ENCODE results near the gene MLPH. TPM values are rescaled to one million over a fixed set of nuclear protein-coding genes. Genes with fewer than 3 reads are reported as not detected.

The MLPH gene
- total RNA-seq, 1 donor from 2014 or later: 222 TPM

- DNase-seq (ENCODE audit: low spot score): no peak
These were observed 55.1 kb downstream of the MLPH start for GRCh38 chr2:237542001-237542704.

- DNase-seq (ENCODE audit: low spot score): no peak
These were observed 59.2 kb downstream of the MLPH start for GRCh38 chr2:237546040-237546875.

GRCh38 chr2:237546876-237547395, 59.9 kb downstream of the MLPH start:
- no peak for DNase-seq (ENCODE audit: low spot score)

DNA sequence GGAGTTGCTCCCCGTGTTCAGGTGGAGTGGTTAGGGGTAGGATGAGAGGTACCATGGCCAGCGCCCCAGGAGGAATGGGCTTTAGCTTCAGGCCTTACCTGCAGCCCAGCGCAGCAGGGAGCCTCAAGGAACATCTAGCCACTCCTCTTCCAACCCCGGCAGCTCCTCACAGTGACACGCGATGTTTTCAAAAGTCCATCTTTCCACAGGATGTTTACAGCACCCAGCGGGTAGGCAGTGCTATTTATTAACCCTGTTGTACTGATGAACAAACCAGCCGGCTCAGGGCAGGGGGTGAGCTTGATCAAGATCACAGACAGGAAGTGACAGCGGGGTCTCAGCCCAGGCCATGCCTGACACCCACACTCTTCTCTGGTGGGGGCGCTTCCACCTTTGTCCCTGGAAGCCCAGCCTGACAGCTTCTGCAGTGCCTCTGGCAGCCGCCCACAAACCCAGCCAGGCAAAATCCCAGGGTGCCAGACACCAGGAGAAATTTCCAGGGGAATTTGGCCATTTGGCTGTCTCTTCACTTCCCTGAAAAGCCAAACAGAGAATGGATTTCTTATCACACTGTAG, 60.9 kb downstream of the MLPH start:
- DNase-seq (ENCODE audit: low spot score): no peak

GRCh38 chr2:237549216-237549615, 62.2 kb downstream of the MLPH start:
- DNase-seq (ENCODE audit: low spot score): no peak

GRCh38 chr2:237549643-237550415, 62.8 kb downstream of the MLPH start:
- no peak for DNase-seq (ENCODE audit: low spot score)

DNA sequence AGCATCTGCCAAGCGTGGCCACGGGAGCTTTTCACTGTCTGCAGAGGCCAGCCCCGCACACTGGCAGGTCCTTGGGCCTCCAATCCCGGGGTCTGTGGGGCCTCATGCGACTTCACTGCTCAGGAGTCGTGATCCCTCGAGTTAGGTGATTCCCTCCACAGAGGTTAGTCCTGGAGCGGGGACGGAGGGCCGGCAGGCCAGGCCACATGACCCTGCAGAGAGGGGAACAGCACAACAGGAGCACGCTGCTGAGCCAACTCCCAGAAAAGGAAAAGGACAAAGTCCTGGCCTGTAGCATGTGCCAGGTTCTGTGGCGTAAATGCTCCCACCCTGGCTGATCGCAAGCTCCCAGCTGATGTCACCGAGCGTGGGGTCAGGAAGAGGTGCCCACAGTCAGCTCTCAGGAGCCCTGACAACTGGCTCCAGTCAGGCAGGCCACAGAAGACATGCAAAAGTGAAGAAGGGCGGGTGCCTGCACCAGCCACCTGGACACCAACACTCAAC, 64.1 kb downstream of the MLPH start:
- DNase-seq (ENCODE audit: low spot score): peak; percentile 39

GRCh38 chr2:237552908-237553307, 65.9 kb downstream of the MLPH start:
- no peak for DNase-seq (ENCODE audit: low spot score)

DNA sequence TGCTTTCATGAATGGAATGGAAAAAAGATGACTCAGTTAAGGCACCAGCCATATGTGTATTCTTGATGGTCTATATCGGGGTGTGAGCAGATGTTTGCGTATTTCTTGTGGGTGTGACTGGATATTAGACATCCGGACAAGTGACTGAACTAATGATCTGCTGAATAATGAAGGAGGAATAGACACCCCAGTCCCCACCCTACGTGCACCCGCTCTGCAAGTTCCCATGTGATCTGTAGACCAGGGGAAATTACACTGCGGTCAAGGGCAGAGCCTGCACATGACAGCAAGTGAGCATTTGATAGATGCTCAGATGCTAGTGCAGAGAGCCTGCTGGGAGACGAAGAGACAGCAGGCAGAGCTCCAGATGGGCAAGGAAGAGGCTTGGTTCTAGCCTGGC, 66.9 kb downstream of the MLPH start:
- no peak for DNase-seq (ENCODE audit: low spot score)

- DNase-seq (ENCODE audit: low spot score): no peak
These were observed 68.5 kb downstream of the MLPH start for GRCh38 chr2:237555560-237555959.

DNA sequence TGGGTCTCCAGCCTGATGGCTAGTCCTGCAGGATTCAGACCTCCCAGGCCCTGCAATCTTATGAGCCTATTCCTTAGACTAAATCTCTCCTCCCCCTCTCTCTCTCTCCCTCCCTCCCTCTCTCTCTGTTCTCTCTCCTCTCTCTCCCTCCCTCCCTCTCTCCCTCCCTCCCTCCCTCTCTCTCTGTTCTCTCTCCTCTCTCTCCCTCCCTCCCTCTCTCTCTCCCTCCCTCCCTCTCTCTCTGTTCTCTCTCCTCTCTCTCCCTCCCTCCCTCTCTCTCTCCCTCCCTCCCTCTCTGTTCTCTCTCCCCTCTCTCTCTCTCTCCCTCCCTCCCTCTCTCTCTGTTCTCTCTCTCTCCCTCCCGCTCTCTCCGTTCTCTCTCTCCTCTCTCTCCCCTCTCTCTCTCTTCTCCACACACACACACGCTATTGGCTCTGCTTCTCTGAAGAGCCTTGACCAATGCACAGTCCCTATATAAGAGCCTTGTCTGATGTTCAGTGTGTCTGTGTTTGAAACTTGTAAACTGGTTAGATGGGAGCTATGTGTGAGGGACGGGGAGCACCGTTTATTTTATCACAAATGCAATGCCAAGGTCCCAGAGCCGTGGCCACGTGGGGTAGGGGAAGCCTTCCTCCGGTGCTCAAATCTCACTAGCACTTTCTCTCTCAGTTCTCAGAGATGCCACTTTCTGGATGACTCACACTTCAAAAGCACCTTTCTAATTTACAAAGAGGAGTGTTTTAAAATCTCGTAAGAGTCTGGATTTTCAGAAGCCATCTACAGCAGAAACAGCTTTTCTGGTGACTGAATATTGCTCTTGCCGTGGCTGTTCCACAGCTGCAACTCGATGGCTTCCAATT, 70.0 kb downstream of the MLPH start:
- no peak for DNase-seq (ENCODE audit: low spot score)

DNA sequence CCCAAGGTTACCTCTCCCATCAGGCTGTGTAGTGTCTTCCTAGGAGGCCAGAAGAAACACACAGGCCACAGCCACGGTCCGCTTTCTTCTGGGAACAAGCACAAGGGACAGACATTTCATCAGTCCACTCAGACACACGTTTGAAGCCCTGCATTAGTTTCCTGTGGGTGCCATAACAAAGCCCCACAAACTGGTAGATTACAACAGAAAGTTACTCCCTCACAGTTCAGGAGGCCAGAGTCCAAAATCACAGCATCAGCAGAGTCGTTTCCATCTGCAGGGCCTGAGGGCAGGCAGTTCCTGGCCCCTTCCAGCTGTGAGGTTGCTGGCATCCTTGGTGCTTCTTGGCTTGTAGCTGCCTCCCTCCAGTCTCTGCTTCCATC, 70.6 kb downstream of the MLPH start:
- DNase-seq (ENCODE audit: low spot score): no peak

DNA sequence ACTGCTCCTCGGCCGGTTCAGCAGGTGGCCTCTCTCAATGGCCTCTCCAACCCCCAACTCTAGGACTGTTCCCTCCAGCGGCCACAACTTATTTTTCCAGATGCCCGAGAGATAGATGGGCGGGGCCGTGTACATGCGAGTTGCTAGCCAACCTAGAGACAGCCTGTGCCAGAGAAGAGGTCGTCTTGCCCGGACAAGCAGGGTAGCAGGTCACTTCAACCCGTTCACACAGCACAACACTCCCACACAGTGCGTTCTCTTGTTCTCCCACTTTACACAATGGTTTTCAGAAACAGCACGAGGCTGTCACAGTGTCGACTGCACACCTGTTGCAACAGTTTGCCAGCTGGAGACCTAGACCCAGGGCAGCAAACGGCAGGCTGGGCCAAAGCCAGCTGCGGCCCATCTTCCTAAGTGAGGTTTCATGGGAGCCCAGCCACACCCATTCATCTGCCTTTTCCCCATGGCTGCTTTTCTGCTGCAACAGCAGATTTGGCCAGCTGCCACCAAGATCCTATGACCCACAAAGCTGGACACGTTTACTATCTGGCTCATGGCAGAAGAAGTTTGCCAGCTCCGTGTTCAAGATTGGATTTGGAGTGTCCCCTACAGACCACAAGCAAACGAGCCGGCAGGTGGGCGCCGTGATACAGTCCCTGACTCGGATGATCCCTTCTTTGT, 72.0 kb downstream of the MLPH start:
- peak; percentile 71 for DNase-seq (ENCODE audit: low spot score)

DNA sequence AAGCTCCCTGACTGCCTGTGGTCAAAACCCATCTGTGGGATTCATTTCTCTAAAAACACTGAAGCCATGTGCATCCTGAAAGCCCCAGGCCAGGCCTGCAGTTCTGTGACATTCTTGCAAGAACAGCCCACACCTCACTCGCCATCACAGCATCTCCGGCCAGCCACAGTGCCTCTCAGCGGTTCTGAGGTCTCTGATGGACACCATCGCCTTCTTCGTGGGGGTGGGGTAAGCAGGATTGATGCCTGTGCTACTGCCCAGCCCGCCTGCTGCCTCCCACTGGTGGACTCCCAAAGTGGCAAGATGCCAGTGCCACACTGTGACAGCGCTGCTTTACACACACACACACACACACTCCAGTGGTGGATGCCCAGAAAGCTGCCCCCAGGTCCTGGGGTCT, 74.2 kb downstream of the MLPH start:
- no peak for DNase-seq (ENCODE audit: low spot score)

- peak; percentile 47 for DNase-seq (ENCODE audit: low spot score)
These were observed 76.8 kb downstream of the MLPH start for GRCh38 chr2:237563816-237564215.

GRCh38 chr2:237564526-237565131, 77.6 kb downstream of the MLPH start:
- no peak for DNase-seq (ENCODE audit: low spot score)

- DNase-seq (ENCODE audit: low spot score): no peak
These were observed 78.9 kb downstream of the MLPH start for GRCh38 chr2:237565974-237566373.

GRCh38 chr2:237566401-237567235, 79.6 kb downstream of the MLPH start, which contains the start of gene PRLH:
Gene PRLH (plus strand): TSS chr2:237566574. CDS start chr2:237566574, 0 bp downstream.
- no peak for DNase-seq (ENCODE audit: low spot score)
